Astrocyte of the cerebellum (primary cell): ENCODE measurements around the gene RHBG.

ENCODE experiments used
- DNase-seq: peaks from one replicate; pipeline ENCODE4 v3.0.0-alpha.2; 2011; ENCODE audit warnings: low read depth
- H3K4me3 ChIP-seq: 2 replicates; pipeline ENCODE4 v1.5.1; 2011; ENCODE audit warnings: mild to moderate bottlenecking, low read depth, low read length, moderate library complexity
- in situ Hi-C: cut with HindIII; loops from 2 replicates; pipeline ENCODE4 v1.10.0; 2017; ENCODE audit warnings: low sequenced_read_pairs
- TF ChIP-seq, protein P1 (sequence below): IDR thresholded peaks from 2 replicates; pipeline ENCODE4 v1.5.1; 2012; ENCODE audit warnings: low read length, low read depth, moderate library complexity, mild to moderate bottlenecking; ENCODE audit errors: missing control alignments

Gene RHBG

DNA sequence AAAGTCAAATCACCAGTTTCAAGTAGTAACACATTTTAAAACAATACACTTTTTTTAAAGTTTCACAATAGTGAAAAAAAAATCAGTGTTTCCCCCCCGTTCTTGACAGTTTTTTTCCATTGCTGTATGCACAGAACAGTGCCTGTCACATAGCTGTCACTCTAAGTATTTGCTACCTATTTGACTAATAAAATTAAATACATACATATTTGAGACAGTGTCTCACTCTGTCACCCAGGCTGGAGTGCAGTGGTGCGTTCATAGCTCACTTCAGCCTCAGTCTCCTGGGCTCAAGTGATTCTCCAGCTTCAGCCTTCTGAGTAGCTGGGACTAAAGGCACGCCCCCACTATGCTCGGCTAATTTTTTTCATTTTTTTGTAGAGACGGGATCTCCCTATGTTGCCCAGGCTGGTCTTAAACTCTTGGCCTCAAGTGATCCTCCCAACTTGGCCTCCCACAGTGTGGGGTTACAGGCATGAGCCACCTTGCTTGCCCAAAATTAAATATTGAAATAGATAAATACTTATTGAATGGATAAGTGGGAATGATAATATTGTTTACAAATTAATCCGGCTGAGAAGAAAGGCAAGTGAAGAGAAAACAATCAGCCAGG lies 12.6 kb upstream of the RHBG start:
- TF ChIP-seq, protein P1, sequence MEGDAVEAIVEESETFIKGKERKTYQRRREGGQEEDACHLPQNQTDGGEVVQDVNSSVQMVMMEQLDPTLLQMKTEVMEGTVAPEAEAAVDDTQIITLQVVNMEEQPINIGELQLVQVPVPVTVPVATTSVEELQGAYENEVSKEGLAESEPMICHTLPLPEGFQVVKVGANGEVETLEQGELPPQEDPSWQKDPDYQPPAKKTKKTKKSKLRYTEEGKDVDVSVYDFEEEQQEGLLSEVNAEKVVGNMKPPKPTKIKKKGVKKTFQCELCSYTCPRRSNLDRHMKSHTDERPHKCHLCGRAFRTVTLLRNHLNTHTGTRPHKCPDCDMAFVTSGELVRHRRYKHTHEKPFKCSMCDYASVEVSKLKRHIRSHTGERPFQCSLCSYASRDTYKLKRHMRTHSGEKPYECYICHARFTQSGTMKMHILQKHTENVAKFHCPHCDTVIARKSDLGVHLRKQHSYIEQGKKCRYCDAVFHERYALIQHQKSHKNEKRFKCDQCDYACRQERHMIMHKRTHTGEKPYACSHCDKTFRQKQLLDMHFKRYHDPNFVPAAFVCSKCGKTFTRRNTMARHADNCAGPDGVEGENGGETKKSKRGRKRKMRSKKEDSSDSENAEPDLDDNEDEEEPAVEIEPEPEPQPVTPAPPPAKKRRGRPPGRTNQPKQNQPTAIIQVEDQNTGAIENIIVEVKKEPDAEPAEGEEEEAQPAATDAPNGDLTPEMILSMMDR = no peak
- in situ Hi-C loops = no loop called here
- no peak overlapping the region for H3K4me3 ChIP-seq
- DNase-seq = no peak

DNA sequence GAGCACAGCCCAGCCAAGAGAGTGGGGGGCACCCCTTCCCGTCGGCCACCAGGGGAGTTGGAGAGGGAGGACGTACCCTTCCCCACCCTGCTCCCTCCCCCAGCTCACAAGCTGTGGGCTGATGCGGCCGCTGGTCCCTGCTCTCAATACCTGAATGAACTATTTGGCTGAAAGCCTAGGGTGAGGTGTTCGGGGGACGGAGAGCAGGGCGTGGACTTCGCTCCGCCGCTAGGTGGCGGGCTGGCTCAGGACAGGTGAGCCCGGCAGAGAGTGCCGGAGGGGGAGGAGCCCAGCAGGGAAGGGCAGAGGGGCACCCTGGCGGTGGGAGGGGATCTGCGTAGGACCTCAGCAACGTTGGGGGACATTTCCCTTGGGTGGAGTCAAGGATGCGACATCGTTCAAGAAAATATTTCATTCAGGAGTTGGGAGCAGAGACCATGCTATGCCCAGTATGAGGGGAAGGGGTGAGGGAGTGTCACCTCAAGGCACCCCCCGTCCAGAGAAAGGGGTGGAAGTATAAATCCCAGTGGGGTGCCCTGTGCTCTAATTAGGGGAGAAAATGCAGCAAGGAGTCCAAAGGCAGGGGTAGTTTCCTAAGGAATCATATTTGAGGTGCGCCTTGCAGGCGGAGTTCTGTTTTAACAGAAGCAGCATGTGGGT lies 12.0 kb upstream of the RHBG start:
- no peak for DNase-seq

DNA sequence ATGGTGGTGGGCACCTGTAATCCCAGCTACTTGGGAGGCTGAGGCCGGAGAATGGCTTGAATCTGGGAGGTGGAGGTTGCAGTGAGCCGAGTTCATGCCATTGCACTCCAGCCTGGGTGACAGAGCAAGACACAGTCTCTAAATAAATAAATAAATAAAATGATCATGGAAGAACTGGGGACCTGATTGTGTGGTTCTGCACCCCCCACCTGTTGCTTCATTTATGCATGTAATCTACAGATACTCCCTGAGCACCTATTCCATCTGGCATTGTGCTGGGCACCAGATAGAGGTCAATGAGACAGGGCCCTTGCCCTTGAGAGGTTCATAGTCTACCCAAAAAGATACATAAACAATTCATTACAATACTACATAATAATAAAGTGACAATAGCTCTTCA lies 11.0 kb upstream of the RHBG start:
- no peak for DNase-seq
- TF ChIP-seq, protein P1 = no peak
- in situ Hi-C loops = no loop called here
- H3K4me3 ChIP-seq = no peak overlapping the region

More for the DNA sequence above, 12.0 kb upstream of the RHBG start:
- TF ChIP-seq, protein P1 = peak; percentile 81
- in situ Hi-C loops = no loop called here
- H3K4me3 ChIP-seq = no peak overlapping the region

DNA sequence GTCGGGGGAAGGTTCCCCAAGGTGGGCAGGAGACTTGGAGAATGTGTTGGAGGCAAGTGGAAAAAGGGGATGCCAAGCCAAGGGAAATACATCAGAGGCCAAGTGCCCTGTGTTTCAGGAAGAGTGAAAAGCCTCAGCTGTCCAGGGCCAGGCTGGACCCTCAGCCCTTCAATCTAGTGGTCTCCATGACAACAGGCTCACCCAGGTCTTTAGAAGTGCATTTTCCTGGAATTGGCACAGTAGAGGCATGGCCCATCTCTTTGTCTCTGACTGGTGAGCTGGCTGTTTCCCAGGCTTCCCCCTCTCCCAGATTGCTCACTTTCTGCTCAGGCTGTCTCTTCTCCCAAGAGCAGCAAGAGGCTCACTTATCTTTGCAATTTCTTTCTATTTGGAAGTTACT lies 10.4 kb upstream of the RHBG start:
- no peak for DNase-seq
- TF ChIP-seq, protein P1 = no peak
- no peak overlapping the region for H3K4me3 ChIP-seq
- in situ Hi-C loops = no loop called here

DNA sequence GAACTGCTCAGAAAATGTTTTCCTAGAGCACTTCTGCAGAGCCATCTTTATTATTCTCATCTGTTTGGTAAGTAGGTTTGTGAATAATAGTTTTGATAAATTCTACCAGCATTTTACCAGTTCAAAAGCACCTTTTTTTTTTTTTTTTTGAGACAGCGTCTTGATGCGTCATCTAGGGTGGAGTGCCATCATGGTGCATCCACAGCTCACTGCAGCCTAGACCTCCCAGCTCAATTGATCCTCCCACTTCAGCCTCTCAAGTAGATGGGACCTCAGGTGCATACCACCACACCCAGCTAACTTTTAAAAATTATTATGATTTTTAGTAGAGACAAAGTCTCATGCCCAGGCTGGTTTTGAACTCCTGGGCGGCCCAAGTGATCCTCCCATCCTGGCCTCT lies 9.8 kb upstream of the RHBG start:
- TF ChIP-seq, protein P1 = no peak
- no peak overlapping the region for H3K4me3 ChIP-seq
- in situ Hi-C loops = no loop called here
- no peak for DNase-seq

DNA sequence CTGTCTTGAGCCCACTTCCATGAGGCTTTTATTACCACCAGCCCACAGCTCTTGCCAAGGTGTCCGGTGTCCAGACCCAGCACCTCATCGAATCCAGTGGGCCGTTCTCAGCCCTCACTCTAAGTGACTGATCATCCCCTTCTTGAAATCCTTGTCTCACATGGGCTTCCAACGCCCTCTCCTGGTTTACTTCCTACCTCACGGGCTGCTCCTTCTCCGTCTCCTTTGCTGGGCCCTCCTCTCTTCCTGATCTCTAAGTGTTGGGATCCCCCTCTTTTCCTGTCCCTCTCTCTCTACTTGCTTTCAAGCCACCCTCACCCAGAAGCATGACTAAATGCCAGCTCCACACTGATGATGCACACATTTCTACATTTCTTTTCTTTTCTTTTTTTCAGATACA lies 9.0 kb upstream of the RHBG start:
- in situ Hi-C loops = no loop called here
- no peak overlapping the region for H3K4me3 ChIP-seq
- TF ChIP-seq, protein P1 = peak; percentile 16
- DNase-seq = no peak
